K562 (cell line): ENCODE results near the gene CALM3. TPM values are rescaled to one million over a fixed set of nuclear protein-coding genes. Genes with fewer than 3 reads are reported as not detected.
A peak's percentile ranks its signal among the peaks of the same experiment; 100 is the strongest.

Experiments
- EHMT2 ChIP-seq: fragments of 450-650 bp; IDR thresholded peaks from 2 replicates; pipeline ENCODE4 v1.6.1; 2018; ENCODE audit warnings: antibody characterized with exemption
- HMG20B ChIP-seq: fragments of 250-450 bp; sonication (Bioruptor Pico); IDR thresholded peaks from 2 replicates; pipeline ENCODE4 v1.5.0; 2021; ENCODE audit warnings: mild to moderate bottlenecking
- KAT7 ChIP-seq: sonication (generic); formaldehyde crosslinking; IDR thresholded peaks from 2 replicates; pipeline ENCODE4 v1.8.0; 2022; ENCODE audit warnings: missing genetic modification reagents, mild to moderate bottlenecking, borderline replicate concordance
- MAFK ChIP-seq: IDR thresholded peaks from 2 replicates; pipeline ENCODE4 v1.6.1; 2011; ENCODE audit warnings: low read length, improper control_type of control experiment
- MCM5 ChIP-seq: fragments of 450-650 bp; IDR thresholded peaks from 2 replicates; pipeline ENCODE4 v1.6.1; 2016; ENCODE audit warnings: low read depth
- NFE2 ChIP-seq: IDR thresholded peaks from 2 replicates; pipeline ENCODE4 v1.6.1; 2014; ENCODE audit warnings: antibody characterized with exemption, low read depth
- POLR2AphosphoS2 ChIP-seq: IDR thresholded peaks from 2 replicates; pipeline ENCODE4 v1.6.1; 2012; ENCODE audit warnings: low read length, improper control_type of control experiment
- POLR2B ChIP-seq: fragments of 450-650 bp; IDR thresholded peaks from 2 replicates; pipeline ENCODE4 v1.6.1; 2018; ENCODE audit warnings: low read depth; ENCODE audit not compliant: partially characterized antibody
- RBM39 ChIP-seq: fragments of 200-400 bp; formaldehyde crosslinking; optimal IDR thresholded peaks from 2 replicates; pipeline ENCODE3; 2018; ENCODE audit warnings: low read depth, low read length
- SIN3A ChIP-seq, 2 experiments: fragments of 150-350 bp in 1 of 2; IDR thresholded peaks; 2 replicates each; pipeline ENCODE4 v1.6.1; 2011 to 2016; ENCODE audit warnings: borderline replicate concordance in 2 of 2, low read depth in 2 of 2, low read length in 2 of 2, mild to moderate bottlenecking in 2 of 2, moderate library complexity in 2 of 2; ENCODE audit not compliant: control insufficient read depth in 1 of 2
- SIN3B ChIP-seq: fragments of 450-650 bp; IDR thresholded peaks from 2 replicates; pipeline ENCODE4 v1.6.1; 2017; ENCODE audit warnings: low read depth, mild to moderate bottlenecking, moderate library complexity
- SMARCA4 ChIP-seq: fragments of 450-650 bp; IDR thresholded peaks from 2 replicates; pipeline ENCODE4 v1.6.1; 2016
- TFAM ChIP-seq: fragments of 250-450 bp; sonication (Bioruptor Pico); conservative IDR thresholded peaks from 2 replicates; pipeline ENCODE4 v1.5.0; 2021; ENCODE audit warnings: mild to moderate bottlenecking, moderate library complexity
- ZNF584 ChIP-seq: fragments of 200-800 bp; sonication (Bioruptor generic); IDR thresholded peaks from 2 replicates; pipeline ENCODE4 v1.6.1; 2016; ENCODE audit warnings: low read depth, mild to moderate bottlenecking, missing genetic modification characterization, missing compliant biosample characterization
- polyA plus RNA-seq, 8 experiments: library from polyadenylated mRNA; depleted of rRNA in 4 of 8; stranded (reverse) in 5 of 8; unstranded in 3 of 8; fragments of >200 nt; fragmentation: Nextera tagmentation in 2 of 8; fragmentation: Illumina TruSeq in 1 of 8; extraction: Ambion mirVana in 2 of 8; extraction: Trizol in 1 of 8; gene quantifications; 2 replicates each; pipeline versions ENCODE4 v1.2.1 to v1.2.3, GENCODE V29; 2011 to 2014; ENCODE audit warnings: inconsistent platforms in 1 of 8, missing spikeins in 1 of 8
- total RNA-seq, 7 experiments: library from RNA; depleted of rRNA in 6 of 7; stranded (reverse); fragments of >200 nt in 6 of 7; fragmentation: Illumina TruSeq in 2 of 7; extraction: Trizol in 2 of 7; gene quantifications; 2 replicates each; pipeline versions ENCODE4 v1.2.1 to v1.2.3, GENCODE V29; 2011 to 2021; ENCODE audit warnings: low replicate concordance in 1 of 7
- TF ChIP-seq, protein P1 (sequence below): fragments of 450-650 bp; IDR thresholded peaks from 2 replicates; pipeline ENCODE4 v1.6.1; 2016; ENCODE audit warnings: mild to moderate bottlenecking, moderate library complexity
- TF ChIP-seq, protein P2 (sequence below): IDR thresholded peaks from 2 replicates; pipeline ENCODE4 v1.6.1; 2016; ENCODE audit warnings: missing genetic modification characterization, missing compliant biosample characterization
- TF ChIP-seq, protein P3 (sequence below): fragments of 250-450 bp; sonication (Bioruptor Pico); IDR thresholded peaks from 2 replicates; pipeline ENCODE4 v1.5.0; 2021

CALM3 gene
- total and polyA plus RNA-seq, 9 of the 15 experiments (the other 6 are each of a cell fraction or from before 2014, with no cell fraction given) = 34.6 to 350 (median 156) TPM

DNA sequence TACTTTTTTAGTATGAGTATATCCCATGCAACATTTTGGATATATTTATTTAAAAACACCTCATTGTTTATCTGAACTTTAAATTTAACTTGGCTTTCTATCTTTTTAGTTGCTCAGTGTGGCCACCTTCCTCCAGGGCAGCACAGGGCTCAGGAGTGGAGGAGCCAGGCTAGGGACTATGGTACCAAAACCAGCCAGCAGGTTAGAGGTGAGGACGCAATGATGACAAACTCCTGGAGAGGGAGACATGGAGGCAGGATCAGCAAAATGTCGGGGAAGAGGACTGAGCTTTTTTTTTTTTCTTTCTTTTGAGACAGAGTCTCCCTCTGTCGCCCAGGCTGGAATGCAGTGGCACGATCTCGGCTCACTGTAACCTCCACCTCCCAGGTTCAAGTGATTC lies 29.6 kb upstream of the CALM3 start (continued):
- TF ChIP-seq, protein P1, sequence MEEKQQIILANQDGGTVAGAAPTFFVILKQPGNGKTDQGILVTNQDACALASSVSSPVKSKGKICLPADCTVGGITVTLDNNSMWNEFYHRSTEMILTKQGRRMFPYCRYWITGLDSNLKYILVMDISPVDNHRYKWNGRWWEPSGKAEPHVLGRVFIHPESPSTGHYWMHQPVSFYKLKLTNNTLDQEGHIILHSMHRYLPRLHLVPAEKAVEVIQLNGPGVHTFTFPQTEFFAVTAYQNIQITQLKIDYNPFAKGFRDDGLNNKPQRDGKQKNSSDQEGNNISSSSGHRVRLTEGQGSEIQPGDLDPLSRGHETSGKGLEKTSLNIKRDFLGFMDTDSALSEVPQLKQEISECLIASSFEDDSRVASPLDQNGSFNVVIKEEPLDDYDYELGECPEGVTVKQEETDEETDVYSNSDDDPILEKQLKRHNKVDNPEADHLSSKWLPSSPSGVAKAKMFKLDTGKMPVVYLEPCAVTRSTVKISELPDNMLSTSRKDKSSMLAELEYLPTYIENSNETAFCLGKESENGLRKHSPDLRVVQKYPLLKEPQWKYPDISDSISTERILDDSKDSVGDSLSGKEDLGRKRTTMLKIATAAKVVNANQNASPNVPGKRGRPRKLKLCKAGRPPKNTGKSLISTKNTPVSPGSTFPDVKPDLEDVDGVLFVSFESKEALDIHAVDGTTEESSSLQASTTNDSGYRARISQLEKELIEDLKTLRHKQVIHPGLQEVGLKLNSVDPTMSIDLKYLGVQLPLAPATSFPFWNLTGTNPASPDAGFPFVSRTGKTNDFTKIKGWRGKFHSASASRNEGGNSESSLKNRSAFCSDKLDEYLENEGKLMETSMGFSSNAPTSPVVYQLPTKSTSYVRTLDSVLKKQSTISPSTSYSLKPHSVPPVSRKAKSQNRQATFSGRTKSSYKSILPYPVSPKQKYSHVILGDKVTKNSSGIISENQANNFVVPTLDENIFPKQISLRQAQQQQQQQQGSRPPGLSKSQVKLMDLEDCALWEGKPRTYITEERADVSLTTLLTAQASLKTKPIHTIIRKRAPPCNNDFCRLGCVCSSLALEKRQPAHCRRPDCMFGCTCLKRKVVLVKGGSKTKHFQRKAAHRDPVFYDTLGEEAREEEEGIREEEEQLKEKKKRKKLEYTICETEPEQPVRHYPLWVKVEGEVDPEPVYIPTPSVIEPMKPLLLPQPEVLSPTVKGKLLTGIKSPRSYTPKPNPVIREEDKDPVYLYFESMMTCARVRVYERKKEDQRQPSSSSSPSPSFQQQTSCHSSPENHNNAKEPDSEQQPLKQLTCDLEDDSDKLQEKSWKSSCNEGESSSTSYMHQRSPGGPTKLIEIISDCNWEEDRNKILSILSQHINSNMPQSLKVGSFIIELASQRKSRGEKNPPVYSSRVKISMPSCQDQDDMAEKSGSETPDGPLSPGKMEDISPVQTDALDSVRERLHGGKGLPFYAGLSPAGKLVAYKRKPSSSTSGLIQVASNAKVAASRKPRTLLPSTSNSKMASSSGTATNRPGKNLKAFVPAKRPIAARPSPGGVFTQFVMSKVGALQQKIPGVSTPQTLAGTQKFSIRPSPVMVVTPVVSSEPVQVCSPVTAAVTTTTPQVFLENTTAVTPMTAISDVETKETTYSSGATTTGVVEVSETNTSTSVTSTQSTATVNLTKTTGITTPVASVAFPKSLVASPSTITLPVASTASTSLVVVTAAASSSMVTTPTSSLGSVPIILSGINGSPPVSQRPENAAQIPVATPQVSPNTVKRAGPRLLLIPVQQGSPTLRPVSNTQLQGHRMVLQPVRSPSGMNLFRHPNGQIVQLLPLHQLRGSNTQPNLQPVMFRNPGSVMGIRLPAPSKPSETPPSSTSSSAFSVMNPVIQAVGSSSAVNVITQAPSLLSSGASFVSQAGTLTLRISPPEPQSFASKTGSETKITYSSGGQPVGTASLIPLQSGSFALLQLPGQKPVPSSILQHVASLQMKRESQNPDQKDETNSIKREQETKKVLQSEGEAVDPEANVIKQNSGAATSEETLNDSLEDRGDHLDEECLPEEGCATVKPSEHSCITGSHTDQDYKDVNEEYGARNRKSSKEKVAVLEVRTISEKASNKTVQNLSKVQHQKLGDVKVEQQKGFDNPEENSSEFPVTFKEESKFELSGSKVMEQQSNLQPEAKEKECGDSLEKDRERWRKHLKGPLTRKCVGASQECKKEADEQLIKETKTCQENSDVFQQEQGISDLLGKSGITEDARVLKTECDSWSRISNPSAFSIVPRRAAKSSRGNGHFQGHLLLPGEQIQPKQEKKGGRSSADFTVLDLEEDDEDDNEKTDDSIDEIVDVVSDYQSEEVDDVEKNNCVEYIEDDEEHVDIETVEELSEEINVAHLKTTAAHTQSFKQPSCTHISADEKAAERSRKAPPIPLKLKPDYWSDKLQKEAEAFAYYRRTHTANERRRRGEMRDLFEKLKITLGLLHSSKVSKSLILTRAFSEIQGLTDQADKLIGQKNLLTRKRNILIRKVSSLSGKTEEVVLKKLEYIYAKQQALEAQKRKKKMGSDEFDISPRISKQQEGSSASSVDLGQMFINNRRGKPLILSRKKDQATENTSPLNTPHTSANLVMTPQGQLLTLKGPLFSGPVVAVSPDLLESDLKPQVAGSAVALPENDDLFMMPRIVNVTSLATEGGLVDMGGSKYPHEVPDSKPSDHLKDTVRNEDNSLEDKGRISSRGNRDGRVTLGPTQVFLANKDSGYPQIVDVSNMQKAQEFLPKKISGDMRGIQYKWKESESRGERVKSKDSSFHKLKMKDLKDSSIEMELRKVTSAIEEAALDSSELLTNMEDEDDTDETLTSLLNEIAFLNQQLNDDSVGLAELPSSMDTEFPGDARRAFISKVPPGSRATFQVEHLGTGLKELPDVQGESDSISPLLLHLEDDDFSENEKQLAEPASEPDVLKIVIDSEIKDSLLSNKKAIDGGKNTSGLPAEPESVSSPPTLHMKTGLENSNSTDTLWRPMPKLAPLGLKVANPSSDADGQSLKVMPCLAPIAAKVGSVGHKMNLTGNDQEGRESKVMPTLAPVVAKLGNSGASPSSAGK = no peak
- TF ChIP-seq RBM39 (no peak), SMARCA4 (0 out of 2 replicates have a peak, but pooled peaks have one; percentile 17), HMG20B (CRISPR knock-in tag) (no peak), ZNF584 (CRISPR knock-in tag) (no peak), TFAM (CRISPR knock-in tag) (no peak), SIN3A (IDR thresholded peaks at IDR 0.05; ENCODE audit: borderline replicate concordance in 2 of 2, control insufficient read depth in 1 of 2, low read depth in 2 of 2, low read length in 2 of 2) (no peak), POLR2B (no peak), POLR2AphosphoS2 (no peak), NFE2 (0 out of 2 replicates have a peak, but pooled peaks have one; percentile 16), EHMT2 (no peak), KAT7 (CRISPR knock-in tag) (no peak), MCM5 (no peak), SIN3B (no peak), MAFK (no peak)
- TF ChIP-seq, protein P2, sequence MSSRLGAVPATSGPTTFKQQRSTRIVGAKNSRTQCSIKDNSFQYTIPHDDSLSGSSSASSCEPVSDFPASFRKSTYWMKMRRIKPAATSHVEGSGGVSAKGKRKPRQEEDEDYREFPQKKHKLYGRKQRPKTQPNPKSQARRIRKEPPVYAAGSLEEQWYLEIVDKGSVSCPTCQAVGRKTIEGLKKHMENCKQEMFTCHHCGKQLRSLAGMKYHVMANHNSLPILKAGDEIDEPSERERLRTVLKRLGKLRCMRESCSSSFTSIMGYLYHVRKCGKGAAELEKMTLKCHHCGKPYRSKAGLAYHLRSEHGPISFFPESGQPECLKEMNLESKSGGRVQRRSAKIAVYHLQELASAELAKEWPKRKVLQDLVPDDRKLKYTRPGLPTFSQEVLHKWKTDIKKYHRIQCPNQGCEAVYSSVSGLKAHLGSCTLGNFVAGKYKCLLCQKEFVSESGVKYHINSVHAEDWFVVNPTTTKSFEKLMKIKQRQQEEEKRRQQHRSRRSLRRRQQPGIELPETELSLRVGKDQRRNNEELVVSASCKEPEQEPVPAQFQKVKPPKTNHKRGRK (tag) = no peak
- TF ChIP-seq, protein P3, sequence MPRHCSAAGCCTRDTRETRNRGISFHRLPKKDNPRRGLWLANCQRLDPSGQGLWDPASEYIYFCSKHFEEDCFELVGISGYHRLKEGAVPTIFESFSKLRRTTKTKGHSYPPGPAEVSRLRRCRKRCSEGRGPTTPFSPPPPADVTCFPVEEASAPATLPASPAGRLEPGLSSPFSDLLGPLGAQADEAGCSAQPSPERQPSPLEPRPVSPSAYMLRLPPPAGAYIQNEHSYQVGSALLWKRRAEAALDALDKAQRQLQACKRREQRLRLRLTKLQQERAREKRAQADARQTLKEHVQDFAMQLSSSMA = no peak
